GM18873 (cell line): Measurements from ENCODE around the gene CCDC102A.
"Not testable (repeated sequence)": the region's sequence is repeated elsewhere in the genome, so short reads cannot be mapped to it uniquely, and the experiment has no call there.

ENCODE experiments used
- ATAC-seq: cut with Tn5 transposase; IDR thresholded peaks from one replicate; pipeline ENCODE4 v1.9.1; 2021; ENCODE audit warnings: mild to moderate bottlenecking, moderate library complexity, moderate number of reproducible peaks; ENCODE audit not compliant: unreplicated experiment, low FRiP score

The CCDC102A gene

GRCh38 chr16:57504491-57504890 lies 31.9 kb downstream of the CCDC102A start:
- no peak for ATAC-seq

- no peak for ATAC-seq
These were observed 32.4 kb downstream of the CCDC102A start for GRCh38 chr16:57504001-57504400.

- ATAC-seq: no peak
These were observed 33.0 kb downstream of the CCDC102A start for GRCh38 chr16:57503366-57503765.

- ATAC-seq: no peak
These were observed 34.2 kb downstream of the CCDC102A start for GRCh38 chr16:57502048-57502775.

DNA sequence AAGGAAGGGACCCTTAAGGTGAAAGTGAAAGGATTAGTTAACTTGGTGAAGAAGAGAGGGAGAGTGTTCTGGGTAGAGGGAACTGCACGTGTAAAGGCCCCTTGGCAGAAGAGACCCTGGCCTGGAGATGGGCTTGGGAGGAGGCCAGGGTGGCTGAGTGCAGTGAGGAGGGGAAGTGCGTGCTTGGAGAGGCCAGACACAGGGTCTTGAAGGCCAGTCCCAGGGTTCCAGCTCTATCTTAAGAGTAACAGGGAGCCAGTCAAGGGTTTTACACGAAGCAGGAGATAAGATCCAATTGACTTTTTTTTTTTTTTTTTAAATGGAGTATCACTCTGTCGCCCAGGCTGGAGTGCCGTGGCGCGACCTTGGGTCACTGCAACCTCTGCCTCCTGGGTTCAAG lies 34.9 kb downstream of the CCDC102A start:
- ATAC-seq: no peak

- no peak for ATAC-seq
These were observed 35.7 kb downstream of the CCDC102A start for GRCh38 chr16:57500578-57501111.

DNA sequence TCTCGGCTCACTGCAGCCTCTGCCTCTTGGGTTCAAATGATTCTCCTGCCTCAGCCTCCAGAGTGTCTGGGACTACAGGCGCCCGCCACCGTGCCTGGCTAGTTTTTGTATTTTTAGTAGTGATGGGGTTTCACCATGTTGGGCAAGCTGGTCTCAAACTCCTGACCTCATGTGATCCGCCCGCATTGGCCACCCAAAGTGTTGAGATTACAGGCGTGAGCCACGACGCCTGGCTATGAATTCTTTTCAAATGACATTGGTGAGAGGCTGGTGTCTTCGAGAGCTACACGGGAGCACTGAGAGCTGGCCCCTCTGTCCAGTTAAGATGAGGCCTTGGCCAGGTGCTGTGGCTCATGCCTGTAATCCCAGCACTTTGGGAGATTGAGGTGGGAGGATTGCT lies 36.4 kb downstream of the CCDC102A start:
- not testable (repeated sequence) for ATAC-seq

- ATAC-seq: no peak
These were observed 38.3 kb downstream of the CCDC102A start for GRCh38 chr16:57498031-57498430.

DNA sequence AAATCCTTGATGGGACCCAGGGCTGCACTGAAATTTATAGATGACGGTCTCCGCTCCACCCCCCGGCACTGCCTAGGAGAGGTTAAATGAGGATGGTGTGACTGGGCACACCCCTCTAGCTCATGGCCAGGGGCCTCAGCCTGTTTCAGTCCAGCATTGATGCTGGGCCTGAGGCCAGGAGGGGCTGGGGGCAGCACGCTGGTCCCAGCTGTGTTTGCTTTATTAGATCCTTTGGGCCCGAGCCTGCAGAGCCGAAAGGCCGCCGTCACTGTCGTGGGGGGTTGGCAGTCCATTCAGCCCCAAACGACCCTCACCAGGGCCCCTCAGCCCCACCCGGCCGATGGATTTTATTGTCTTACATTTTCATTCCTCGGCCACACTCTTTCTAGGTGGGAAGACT lies 39.2 kb downstream of the CCDC102A start:
- no peak for ATAC-seq

GRCh38 chr16:57493767-57494166 lies 42.6 kb downstream of the CCDC102A start:
- ATAC-seq: no peak

GRCh38 chr16:57489229-57489628 lies 47.1 kb downstream of the CCDC102A start:
- no peak for ATAC-seq

DNA sequence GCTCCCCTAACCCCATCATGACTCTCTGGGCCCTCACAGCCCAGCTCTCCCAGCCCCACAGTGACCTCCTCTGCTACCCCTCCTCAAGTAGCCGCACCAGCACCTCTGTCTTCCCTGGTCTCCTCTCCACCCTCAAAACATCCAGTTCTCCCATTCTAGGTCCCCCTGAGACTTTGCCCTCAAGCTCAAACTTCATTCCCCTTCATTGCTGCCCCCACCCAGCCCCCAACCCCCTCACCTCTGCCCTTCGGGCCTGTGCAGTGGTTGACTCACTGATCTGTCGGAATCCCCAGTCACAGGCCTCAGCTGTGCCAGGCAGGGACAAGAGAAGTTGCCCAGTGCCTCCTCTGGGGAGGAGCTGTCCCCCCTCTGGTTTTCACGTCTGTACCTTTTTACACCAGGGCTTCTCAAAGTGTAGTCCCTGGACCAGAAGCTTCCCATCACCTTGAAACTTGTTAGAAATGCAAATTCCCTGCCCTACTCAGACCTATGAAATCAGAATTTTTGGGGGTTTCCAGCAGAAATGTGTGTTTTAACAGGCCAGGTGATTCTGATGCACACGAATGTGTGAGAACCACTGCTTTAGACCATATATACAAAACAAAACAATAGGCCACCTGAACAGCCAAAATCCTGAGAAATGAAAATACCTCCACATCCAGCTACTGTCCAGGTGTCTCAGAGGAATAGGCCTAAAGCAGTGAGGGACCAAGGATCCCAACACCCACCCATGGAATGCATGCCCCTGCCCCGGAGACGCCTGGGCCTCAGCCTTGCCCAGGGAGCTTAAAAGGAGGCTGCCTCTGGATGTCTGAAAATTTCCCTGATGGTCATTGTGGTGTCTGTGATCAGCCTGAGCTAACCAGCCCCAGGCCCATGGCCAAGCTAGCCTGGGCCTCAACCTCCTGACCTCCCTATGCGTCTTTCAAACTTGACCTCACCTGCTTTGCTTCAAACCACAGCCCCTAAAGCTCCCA lies 49.2 kb downstream of the CCDC102A start:
- ATAC-seq: no peak

GRCh38 chr16:57485916-57486857 lies 50.2 kb downstream of the CCDC102A start, which contains the start of gene DOK4:
TSS of gene DOK4 (minus strand) at chr16:57486493. CDS start at chr16:57479507, 6,986 bp downstream.
- ATAC-seq: no peak

- ATAC-seq: no peak
These were observed 51.1 kb downstream of the CCDC102A start for GRCh38 chr16:57485091-57485915.

- ATAC-seq: no peak
These were observed 51.8 kb downstream of the CCDC102A start for GRCh38 chr16:57484515-57485005.

DNA sequence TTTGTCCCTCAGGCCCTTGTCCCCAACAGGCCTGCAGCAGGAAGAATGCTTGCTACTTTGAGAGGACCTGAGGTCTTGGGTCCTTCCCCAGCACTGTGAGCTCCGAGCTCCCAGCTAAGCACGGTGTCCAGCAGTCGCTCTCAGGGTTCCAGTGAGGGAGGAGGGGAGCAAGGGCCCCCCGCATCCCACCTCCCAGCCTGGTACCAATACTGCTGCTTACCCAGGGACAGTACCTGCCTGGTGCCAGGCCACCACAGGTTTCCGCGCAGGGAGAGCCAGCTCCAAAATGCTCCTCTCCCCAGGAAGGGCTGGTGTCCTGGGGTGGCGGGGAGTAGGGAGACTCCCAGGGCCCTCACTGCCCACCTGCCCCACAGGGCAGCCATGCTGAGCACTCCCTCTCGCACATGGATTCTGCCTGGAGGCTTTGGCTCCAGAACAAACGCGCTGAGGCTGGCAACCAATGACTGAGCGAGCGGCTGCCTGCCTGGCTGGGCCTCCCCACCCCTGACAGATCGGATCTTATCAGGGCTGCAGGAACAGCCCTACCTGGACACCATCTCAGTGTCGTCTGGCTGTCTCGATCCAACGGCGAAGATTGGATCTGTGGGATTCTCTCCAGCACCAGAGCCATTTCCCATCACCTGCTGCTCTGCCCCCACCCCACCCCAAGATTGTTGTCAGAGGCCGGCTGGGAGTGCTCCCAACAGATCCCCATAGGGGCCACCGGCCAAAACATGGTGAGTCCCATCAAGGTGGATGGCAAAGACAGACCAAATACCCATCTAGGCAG lies 52.5 kb downstream of the CCDC102A start:
- no peak for ATAC-seq

DNA sequence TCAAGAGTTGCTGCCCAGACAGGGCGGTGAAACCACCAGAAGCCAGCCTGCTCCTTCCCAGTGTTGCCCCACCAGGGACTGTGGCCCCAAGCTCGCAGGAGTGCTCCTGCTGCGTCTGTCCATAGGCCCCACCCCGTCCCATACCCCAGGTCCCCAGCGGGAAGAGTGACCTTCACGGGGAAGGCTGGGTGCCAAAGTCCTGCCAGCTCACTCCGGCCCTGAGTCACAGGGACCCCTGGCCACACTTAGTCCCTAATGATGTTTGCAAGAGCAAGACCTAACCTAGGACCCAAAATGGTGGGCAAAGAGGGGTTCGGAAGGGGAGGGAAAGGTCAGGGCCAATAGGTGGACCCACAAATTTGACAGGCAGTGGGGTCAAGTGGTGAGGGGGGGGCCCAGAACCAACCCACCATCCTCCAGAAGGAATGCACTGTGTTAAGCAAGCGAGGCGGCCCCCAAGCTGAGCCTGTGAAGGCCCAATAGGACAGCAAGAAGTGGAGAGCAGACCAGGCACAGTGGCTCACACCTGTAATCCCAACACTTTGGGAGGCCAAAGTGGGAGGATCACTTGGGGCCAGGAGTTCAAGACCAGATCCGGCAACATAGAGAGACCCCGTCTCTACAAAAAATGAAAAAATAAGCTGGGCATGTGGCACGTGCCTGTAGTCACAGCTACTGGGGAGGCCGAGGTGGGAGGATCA lies 53.4 kb downstream of the CCDC102A start:
- ATAC-seq: no peak

DNA sequence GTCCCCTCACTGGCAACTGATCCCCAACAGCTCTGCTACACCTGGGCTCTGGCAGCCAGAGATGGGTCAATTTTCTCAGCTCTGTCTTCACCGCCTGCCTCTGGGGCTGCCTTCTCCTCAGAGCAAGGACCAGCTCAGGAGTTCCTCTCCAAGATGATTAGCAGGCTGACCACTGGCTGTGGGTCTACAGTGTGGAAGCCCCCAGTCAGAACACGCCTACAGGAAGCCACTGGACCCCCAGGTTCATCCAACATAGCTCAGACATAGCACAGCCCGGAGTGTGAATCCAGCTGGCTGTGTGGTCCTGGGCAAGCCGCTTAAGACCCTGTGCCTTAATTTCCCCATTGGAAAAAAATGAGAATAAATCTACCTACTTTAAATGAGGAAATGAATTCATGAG lies 55.0 kb downstream of the CCDC102A start:
- no peak for ATAC-seq
